Small intestine (tissue), 7 donors: Measurements from ENCODE around the gene NHERF2. TPM values are rescaled to one million over a fixed set of nuclear protein-coding genes. Genes with fewer than 3 reads are reported as not detected.

ENCODE experiments used
- DNase-seq, 2 donors: peaks; one replicate each; pipeline versions ENCODE4 v3.0.0 to v3.0.0-alpha.2; 2013
- FAIRE-seq: peaks from 2 replicates; lab custom pipeline; 2012; peaks lifted over from hg19 to GRCh38; lab: Jason Lieb, UNC
- H3K27ac ChIP-seq, 3 donors: one replicate each; pipeline ENCODE4 v1.5.1; 2013; ENCODE audit warnings: low read length in 2 of 3, mild to moderate bottlenecking in 2 of 3, control low read depth in 1 of 3, inconsistent platforms in 1 of 3, low read depth in 1 of 3, moderate library complexity in 1 of 3
- H3K27me3 ChIP-seq, 3 donors: one replicate each; pipeline ENCODE4 v1.6.1; 2013; ENCODE audit warnings: low read length in 3 of 3, inconsistent platforms in 1 of 3; ENCODE audit not compliant: control insufficient read depth in 3 of 3, insufficient read depth in 3 of 3
- H3K36me3 ChIP-seq, 3 donors: one replicate each; pipeline ENCODE4 v1.6.1; 2013; ENCODE audit warnings: low read length in 3 of 3, inconsistent platforms in 1 of 3, low read depth in 1 of 3, mild to moderate bottlenecking in 1 of 3, moderate library complexity in 1 of 3; ENCODE audit not compliant: control insufficient read depth in 3 of 3, insufficient read depth in 2 of 3
- H3K4me1 ChIP-seq, 3 donors: one replicate each; pipeline ENCODE4 v1.6.1; 2013; ENCODE audit warnings: low read length in 2 of 3, inconsistent platforms in 1 of 3, low read depth in 1 of 3, mild to moderate bottlenecking in 1 of 3, moderate library complexity in 1 of 3; ENCODE audit not compliant: control insufficient read depth in 3 of 3, insufficient read depth in 2 of 3
- H3K4me3 ChIP-seq, 3 donors: one replicate each; pipeline ENCODE4 v1.5.1; 2013; ENCODE audit warnings: low read length in 3 of 3, control low read depth in 1 of 3, inconsistent platforms in 1 of 3, low read depth in 1 of 3, mild to moderate bottlenecking in 1 of 3, moderate library complexity in 1 of 3
- H3K9me3 ChIP-seq, 2 donors: one replicate each; pipeline ENCODE4 v1.6.1; 2013; ENCODE audit warnings: low read depth in 1 of 2, low read length in 1 of 2; ENCODE audit not compliant: control insufficient read depth in 2 of 2, insufficient read depth in 1 of 2
- WGBS, 3 donors: extraction: QIAGEN DNeasy Blood & Tissue Kit; methylation state at CpG; one replicate each; pipeline ENCODE4 v1.1.7; 2013; 5-methylcytosine and 5-hydroxymethylcytosine counted together
- polyA plus RNA-seq, 4 donors: library from polyadenylated mRNA; stranded (reverse) in 3 of 4; unstranded in 1 of 4; fragments of 200-250 nt in 3 of 4; fragments of 120-200 nt in 1 of 4; gene quantifications; one replicate each; pipeline versions ENCODE4 v1.2.1 to v1.2.3, GENCODE V29; 2013
- donor health status: healthy with polysubstance abuse.
- donor health status: control.
- donor health status: control.
- donor health status: Bipolar disorder and iron deficiency.
- donor health status: healthy.

The NHERF2 gene
- polyA plus RNA-seq, 4 donors, result 15.7 to 76.1 (median 42.9) TPM

- Histone ChIP-seq H3K27ac (peak overlapping the region in 2 of 3 donors; percentile 86 to 90), H3K27me3 (peaks cover 0 to 54% (median 15%) of the 10 kb centered on the region in 3 donors), H3K9me3 (no peaks in the 10 kb centered on the region), H3K36me3 (peaks cover 0 to 4% (median 0%) of the 10 kb centered on the region in 3 donors), H3K4me1 (peaks cover 0 to 36% (median 2%) of the 10 kb centered on the region in 3 donors), H3K4me3 (no peak overlapping the region)
- FAIRE-seq, result no peak
- 82 to 87% (median 84%) methylated on average over 12 of the region's 12 CpGs for WGBS, 3 donors
- no peak for DNase-seq
Measured at GRCh38 chr16:2024032-2024420, 2.7 kb upstream of the NHERF2 start.

- Histone ChIP-seq H3K36me3 (peaks cover 0 to 14% (median 0%) of the 10 kb centered on the region in 3 donors), H3K4me3 (no peak overlapping the region), H3K9me3 (no peaks in the 10 kb centered on the region), H3K4me1 (peaks cover 0 to 33% (median 2%) of the 10 kb centered on the region in 3 donors), H3K27ac (no peak overlapping the region), H3K27me3 (peaks cover 0 to 44% (median 7%) of the 10 kb centered on the region in 3 donors)
- 93 to 97% (median 95%) methylated on average over 14 of the region's 14 CpGs for WGBS, 3 donors
- DNase-seq, result no peak
- no peak for FAIRE-seq
Measured at GRCh38 chr16:2025251-2025650, 1.5 kb upstream of the NHERF2 start.

- Histone ChIP-seq H3K4me3 (peak overlapping the region in 1 of 3 donors; percentile 28), H3K36me3 (peaks cover 0 to 20% (median 0%) of the 10 kb centered on the region in 3 donors), H3K4me1 (peaks cover 0 to 27% (median 2%) of the 10 kb centered on the region in 3 donors), H3K9me3 (no peaks in the 10 kb centered on the region), H3K27ac (no peak overlapping the region), H3K27me3 (peaks cover 0 to 37% (median under 1%) of the 10 kb centered on the region in 3 donors)
- WGBS, 3 donors, result 78 to 83% (median 82%) methylated on average over 12 to 16 of the region's 16 CpGs
- no peak for FAIRE-seq
- no peak for DNase-seq
Measured at GRCh38 chr16:2025878-2026460, 733 bp upstream of the NHERF2 start.

GRCh38 chr16:2027024-2028010 is 615 bp downstream of the NHERF2 start:
- H3K4me1 ChIP-seq, result peaks cover 0 to 27% (median 2%) of the 10 kb centered on the region in 3 donors
- H3K27me3 ChIP-seq, result peaks cover 0 to 30% (median 0%) of the 10 kb centered on the region in 3 donors
- WGBS, 3 donors, result 5 to 7% (median 6%) methylated on average over 45 to 76 of the region's 76 CpGs
- H3K36me3 ChIP-seq, result peaks cover 0 to 29% (median 0%) of the 10 kb centered on the region in 3 donors
- H3K4me3 ChIP-seq, result peak overlapping the region; percentile 53 to 65 (median 58)
- DNase-seq, result no peak
- no peaks in the 10 kb centered on the region for H3K9me3 ChIP-seq
- FAIRE-seq, result no peak
- peak overlapping the region in 1 of 3 donors; percentile 57 for H3K27ac ChIP-seq

GRCh38 chr16:2028146-2028545 is 1.4 kb downstream of the NHERF2 start:
- Histone ChIP-seq H3K36me3 (peaks cover 0 to 35% (median 0%) of the 10 kb centered on the region in 3 donors), H3K4me3 (peak overlapping the region in 1 of 3 donors; percentile 53), H3K27ac (peak overlapping the region in 1 of 3 donors; percentile 18), H3K4me1 (peaks cover 0 to 21% (median 2%) of the 10 kb centered on the region in 3 donors), H3K27me3 (peaks cover 0 to 25% (median 0%) of the 10 kb centered on the region in 3 donors), H3K9me3 (no peaks in the 10 kb centered on the region)
- FAIRE-seq, result no peak
- no peak for DNase-seq
- WGBS, 3 donors, result 73 to 86% (median 80%) methylated on average over 3 of the region's 3 CpGs

GRCh38 chr16:2028620-2029220 is 2.0 kb downstream of the NHERF2 start:
- Histone ChIP-seq H3K36me3 (peaks cover 0 to 39% (median 0%) of the 10 kb centered on the region in 3 donors), H3K9me3 (no peaks in the 10 kb centered on the region), H3K4me1 (peaks cover 0 to 22% (median 2%) of the 10 kb centered on the region in 3 donors), H3K4me3 (peak overlapping the region in 1 of 3 donors; percentile 53), H3K27me3 (peaks cover 0 to 25% (median 0%) of the 10 kb centered on the region in 3 donors), H3K27ac (no peak overlapping the region)
- no peak for FAIRE-seq
- 74 to 84% (median 76%) methylated on average over 11 to 18 of the region's 18 CpGs for WGBS, 3 donors
- no peak for DNase-seq

GRCh38 chr16:2029350-2029749 is 2.6 kb downstream of the NHERF2 start:
- DNase-seq, result no peak
- 79 to 88% (median 88%) methylated on average over 18 to 22 of the region's 22 CpGs for WGBS, 3 donors
- Histone ChIP-seq H3K4me3 (no peak overlapping the region), H3K27ac (no peak overlapping the region), H3K9me3 (no peaks in the 10 kb centered on the region), H3K36me3 (peaks cover 0 to 42% (median 0%) of the 10 kb centered on the region in 3 donors), H3K4me1 (peaks cover 0 to 20% (median 2%) of the 10 kb centered on the region in 3 donors), H3K27me3 (peaks cover 0 to 25% (median 0%) of the 10 kb centered on the region in 3 donors)
- FAIRE-seq, result no peak
